DMS53 (cell line): ENCODE measurements around the gene ZBTB11.
"Not testable (repeated sequence)": the region's sequence is repeated elsewhere in the genome, so short reads cannot be mapped to it uniquely, and the experiment has no call there.

Experiments
- DNase-seq: peaks from one replicate; lab custom pipeline; 2025; lab: John Stamatoyannopoulos, UW

ZBTB11 gene

GRCh38 chr3:101690972-101691371, 14.0 kb upstream of the ZBTB11 start:
- DNase-seq, result no peak

GRCh38 chr3:101689286-101689685, 12.4 kb upstream of the ZBTB11 start:
- DNase-seq, result no peak

- DNase-seq, result no peak
These were observed 10.4 kb upstream of the ZBTB11 start for GRCh38 chr3:101687142-101687931.

DNA sequence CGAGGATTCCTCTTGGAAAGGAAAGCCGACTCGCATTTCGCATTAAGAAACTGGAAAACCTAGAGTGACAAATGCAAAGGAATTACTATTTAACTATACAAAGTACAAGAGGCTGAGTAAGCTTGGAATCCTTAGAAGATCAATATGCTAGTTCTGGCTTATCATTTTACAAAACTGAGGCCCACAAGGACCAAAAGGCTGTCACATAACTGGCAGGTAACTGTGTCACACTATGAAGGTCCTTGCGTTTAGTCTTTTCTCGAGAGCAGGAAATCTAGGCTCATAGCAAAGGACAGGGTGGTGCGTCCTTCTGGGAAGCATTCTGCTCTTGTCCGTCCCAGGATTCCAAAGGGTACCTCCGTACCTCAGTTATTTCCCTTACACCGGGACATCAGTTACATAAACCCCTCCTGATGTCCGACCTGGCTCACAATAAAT, 9.0 kb upstream of the ZBTB11 start:
- no peak for DNase-seq

DNA sequence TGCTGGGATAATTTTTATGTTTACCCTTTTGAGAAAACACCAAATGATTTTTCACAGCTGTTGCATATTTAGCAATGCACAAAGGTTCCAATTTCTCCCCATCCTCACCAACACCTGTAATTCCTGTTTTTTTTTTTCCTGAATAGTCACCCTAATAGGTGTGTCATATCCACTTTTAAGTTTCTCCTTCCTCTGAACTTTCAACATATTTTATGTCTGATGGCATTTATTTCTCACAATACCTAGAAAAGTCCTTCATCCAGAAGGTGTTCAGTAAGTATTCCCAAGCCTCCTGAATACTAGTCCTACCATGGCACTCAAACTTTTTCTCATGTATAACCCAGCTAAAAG, 8.1 kb upstream of the ZBTB11 start:
- DNase-seq, result no peak

DNA sequence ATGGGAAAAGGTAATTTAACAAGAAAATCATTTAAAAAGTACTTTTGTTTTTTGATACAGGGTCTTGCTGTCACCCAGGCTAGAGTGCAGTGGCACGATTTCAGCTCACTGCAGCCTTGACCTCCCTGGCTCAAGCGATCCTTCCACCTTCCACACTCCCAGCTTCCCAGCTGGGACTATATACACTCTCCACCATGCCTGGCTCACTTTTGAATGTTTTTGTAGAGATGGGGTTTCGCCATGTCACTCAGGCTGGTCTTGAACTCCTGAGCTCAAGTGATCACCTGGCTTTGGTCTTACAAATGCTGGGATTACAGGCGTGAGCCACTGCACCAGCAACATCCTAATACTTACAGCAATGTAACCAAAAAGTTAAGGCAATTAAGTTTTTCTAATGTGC, 3.5 kb upstream of the ZBTB11 start:
- no peak for DNase-seq

GRCh38 chr3:101678837-101679236, 1.9 kb upstream of the ZBTB11 start:
- not testable (repeated sequence) for DNase-seq

GRCh38 chr3:101677436-101678286, 729 bp upstream of the ZBTB11 start:
- no peak for DNase-seq

DNA sequence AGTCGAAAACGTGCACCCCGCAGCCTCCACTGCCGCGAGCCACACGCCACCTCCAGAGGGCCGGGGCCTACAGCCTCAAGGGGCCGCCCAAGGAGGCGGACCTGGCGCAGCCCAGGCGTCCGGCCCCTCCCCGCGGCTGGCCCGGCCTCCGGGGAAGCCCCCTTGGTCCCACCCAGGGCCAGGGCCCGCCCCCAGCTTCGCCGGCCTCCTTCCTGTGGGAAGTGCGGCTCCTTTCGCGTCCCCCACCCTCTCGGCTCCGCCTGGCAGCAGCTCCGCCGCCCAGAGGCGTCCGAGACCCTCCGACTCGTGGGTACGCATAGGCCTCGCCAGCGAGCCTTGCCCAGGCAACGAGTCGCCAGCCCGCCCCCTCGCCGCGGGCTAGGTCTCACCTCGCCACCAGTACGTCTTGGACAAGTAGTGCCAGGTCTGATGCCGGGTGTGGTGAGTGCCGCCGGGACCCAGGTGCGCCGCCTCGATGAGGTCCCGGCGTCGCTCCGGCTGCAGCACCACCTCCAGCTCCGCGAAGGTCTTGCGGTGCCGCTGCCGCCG, 642 bp downstream of the ZBTB11 start:
- DNase-seq, result no peak

- no peak for DNase-seq
These were observed 1.2 kb downstream of the ZBTB11 start for GRCh38 chr3:101675709-101676215.

- DNase-seq, result no peak
These were observed 2.4 kb downstream of the ZBTB11 start for GRCh38 chr3:101674518-101674917.

- no peak for DNase-seq
These were observed 3.0 kb downstream of the ZBTB11 start for GRCh38 chr3:101673953-101674352.

GRCh38 chr3:101671014-101671413, 5.9 kb downstream of the ZBTB11 start:
- no peak for DNase-seq

DNA sequence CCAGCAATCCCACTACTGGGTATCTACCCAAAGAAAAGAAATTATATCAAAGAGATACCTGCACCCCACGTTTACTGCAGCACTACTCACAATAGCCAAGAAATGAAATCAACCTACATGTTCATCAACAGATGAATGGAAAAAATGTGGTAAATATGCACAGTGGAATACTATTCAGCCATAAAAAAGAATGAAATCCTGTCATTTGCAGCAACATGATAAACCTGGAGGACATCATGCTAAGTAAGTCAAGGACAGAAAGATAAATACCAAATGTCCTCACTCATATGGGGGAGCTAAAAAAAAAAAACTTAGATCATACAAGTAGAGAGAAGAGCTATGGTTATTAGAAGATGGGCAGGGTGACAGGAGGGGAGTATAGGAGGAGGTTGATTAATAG, 9.1 kb downstream of the ZBTB11 start:
- DNase-seq, result no peak

DNA sequence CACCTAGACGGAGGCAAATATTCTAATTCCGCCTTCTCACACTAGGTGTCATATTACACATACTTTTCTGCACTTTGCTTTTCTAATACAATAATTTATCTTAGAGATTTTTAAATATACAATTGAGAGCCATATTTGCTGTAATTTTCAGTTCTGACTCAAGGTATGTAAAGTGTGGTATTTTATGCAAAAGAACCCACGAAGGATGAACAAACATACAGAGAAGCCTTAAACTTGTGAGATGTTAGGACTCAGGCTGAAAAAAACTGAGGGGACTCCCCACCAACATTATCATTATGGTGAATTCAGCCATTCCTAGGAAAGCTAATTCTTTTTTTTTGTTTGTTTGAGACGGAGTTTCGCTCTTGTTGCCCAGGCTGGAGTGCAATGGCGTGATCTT, 9.6 kb downstream of the ZBTB11 start:
- DNase-seq, result no peak

DNA sequence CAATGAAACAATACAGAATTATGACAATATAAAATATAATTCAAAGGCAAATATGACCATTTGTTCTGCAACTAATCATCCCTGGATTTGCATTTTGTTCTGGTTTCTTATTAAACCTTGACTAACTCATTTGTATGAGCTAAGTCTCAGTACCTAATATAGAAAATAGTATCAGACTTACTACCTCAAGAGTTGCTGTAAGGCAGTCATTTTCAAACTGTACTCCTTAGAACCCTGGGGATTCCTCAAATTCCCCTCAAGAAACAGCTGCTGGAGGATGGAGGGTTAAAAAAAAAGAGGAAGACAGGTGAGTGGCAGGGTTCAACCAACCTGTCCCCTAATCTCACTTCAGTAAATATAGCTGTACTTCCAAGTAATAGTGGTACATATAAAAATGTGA, 11.1 kb downstream of the ZBTB11 start:
- no peak for DNase-seq

GRCh38 chr3:101665357-101665756, 11.6 kb downstream of the ZBTB11 start:
- no peak for DNase-seq

DNA sequence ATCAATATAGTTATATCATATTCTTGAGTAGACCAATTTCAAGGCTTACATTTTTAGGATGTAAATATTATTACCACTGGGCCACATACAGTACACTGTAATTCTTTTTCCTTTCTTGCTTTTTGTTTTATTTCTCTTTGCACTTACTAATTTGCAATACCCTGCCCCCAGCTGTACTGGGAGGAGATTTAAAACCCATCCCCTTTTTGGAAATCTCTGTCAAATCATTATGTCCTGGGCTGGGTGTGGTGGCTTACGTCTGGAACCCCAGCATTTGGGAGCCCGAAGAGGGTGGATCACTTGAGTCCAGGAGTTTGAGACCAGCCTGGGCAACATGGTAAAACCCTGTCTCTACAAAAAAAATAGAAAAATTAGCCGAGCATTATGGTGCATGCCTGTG, 16.2 kb downstream of the ZBTB11 start:
- no peak for DNase-seq

- DNase-seq, result no peak
These were observed 20.3 kb downstream of the ZBTB11 start for GRCh38 chr3:101656651-101657050.

GRCh38 chr3:101646726-101647125, 30.2 kb downstream of the ZBTB11 start:
- DNase-seq, result no peak

DNA sequence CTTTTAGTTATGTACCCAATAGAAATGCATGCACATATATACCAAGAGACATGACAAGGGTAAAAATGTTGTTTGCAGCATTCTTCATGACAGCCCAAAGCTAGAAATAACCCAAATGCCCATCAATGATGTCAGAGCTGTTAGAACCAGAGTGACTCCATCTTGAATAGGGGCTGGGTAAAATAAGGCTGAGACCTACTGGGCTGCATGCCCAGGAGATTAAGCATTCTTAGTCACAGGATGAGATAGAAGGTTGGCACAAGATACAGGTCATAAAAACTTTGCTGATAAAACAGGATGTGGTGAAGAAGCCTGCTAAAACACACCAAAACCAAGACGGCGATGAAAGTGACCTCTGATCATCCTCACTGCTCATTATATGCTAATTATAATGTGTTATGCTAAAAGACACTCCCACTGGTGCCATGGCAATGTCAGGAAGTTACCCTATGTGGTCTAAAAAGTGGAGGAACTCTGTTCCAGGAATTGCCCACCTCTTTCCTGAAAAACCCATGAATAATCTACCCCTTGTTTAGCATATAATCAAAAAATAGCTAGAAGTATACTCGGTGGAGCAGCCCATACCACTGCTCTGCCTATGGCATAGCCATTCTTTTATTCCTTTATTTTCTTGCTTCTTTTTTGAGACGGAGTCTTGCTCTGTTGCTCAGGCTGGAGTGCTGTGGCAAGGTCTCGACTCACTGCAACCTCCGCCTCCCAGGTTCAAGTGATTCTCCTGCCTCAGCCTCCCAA, 32.9 kb downstream of the ZBTB11 start:
- no peak for DNase-seq
